WI38 (cell line): ENCODE measurements around the gene MYPN.
"Not testable (repeated sequence)": the region's sequence is repeated elsewhere in the genome, so short reads cannot be mapped to it uniquely, and the experiment has no call there.

Source experiments
- H3K4me3 ChIP-seq: 2 replicates; pipeline ENCODE4 v1.5.1; 2011; ENCODE audit warnings: low read depth, mild to moderate bottlenecking, control low read depth, low read length
- TF ChIP-seq, protein P1 (sequence below): IDR thresholded peaks from 2 replicates; pipeline ENCODE4 v1.5.1; 2012; ENCODE audit warnings: low read depth, mild to moderate bottlenecking, control low read depth, low read length

MYPN gene

DNA sequence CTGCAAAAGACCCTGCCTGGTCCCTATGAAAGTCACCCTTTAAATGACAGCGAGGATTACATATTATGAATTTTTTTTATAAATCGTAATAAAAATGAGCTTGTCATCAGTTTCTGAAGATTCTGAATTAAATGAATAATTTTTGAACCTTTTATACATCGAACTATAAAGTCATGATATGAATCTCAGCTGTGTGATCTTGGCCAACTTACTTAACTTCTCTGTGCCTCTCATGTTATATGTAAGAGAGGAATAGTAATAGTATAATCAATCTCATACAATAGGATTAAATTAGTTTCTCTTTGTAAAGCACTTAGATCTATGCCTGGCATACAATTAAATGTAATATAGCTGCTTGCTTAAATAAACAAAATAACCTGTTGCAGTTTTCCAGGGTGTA, 127.9 kb downstream of the MYPN start:
- H3K4me3 ChIP-seq: no peak overlapping the region
- TF ChIP-seq, protein P1, sequence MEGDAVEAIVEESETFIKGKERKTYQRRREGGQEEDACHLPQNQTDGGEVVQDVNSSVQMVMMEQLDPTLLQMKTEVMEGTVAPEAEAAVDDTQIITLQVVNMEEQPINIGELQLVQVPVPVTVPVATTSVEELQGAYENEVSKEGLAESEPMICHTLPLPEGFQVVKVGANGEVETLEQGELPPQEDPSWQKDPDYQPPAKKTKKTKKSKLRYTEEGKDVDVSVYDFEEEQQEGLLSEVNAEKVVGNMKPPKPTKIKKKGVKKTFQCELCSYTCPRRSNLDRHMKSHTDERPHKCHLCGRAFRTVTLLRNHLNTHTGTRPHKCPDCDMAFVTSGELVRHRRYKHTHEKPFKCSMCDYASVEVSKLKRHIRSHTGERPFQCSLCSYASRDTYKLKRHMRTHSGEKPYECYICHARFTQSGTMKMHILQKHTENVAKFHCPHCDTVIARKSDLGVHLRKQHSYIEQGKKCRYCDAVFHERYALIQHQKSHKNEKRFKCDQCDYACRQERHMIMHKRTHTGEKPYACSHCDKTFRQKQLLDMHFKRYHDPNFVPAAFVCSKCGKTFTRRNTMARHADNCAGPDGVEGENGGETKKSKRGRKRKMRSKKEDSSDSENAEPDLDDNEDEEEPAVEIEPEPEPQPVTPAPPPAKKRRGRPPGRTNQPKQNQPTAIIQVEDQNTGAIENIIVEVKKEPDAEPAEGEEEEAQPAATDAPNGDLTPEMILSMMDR: no peak

DNA sequence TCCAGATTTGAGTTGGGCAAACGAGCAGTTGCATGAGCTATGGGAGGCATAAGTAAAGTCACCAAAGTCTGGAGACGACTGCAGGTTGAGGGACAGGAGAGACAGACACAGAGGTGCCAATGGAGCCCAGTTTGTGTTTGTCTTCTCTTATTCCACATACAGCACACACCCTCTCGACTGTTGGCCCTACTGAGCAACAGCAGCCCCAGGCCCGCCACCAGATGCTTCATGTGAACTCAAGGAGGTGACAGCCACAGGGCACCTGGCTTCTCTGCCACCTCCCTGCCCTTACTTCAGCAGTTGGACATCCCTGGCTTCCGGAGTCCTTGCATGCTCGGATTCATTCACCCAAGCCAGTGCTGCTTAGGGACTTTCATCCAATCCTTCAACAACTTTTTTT, 129.1 kb downstream of the MYPN start:
- TF ChIP-seq, protein P1: no peak
- no peak overlapping the region for H3K4me3 ChIP-seq

DNA sequence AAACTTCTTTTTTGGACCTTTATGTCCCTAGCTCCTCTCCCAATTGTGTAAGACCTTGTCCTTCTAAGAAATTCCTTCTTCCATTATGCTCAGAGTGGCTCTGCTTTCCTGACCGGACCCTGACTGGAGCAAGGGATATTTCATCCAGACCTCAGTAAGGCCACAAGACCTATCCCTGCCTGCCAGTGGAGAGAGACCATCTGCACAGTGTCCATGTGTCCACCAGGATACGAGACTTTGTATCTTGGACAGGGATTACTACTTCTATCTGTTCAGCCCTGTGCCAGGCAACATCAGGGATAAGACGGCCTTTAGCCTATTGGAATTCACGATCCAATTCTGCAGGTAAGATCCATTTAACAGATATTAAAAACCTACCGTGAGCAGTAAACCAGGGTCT, 129.8 kb downstream of the MYPN start:
- TF ChIP-seq, protein P1: no peak
- H3K4me3 ChIP-seq: no peak overlapping the region

DNA sequence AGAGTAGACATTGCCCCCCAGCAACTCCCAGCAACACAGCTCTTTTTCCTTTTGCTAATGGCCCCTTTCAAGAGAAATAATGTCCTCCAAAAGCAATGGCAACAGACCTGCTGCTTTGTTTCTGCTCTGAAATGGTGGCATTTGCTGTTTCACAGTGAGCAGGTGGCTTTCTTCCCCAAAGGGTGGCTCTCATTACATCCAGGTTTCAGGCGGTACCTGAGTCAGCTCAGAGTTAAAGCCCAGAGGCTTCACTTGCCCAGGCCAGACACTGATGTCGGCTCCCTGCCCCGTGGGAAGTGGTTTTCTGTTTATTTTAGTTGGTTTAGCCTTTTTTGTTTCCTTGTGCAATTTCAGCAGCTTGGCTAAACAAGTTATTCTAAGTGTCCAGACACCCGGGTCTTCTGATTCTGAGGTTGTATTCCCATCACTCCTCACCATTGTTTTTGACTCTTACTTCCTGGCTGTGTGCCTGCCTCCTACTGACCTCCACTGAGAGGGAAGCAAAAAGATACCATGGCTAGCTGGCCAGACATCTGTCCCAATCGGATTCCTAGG, 130.4 kb downstream of the MYPN start:
- no peak overlapping the region for H3K4me3 ChIP-seq
- TF ChIP-seq, protein P1: no peak

DNA sequence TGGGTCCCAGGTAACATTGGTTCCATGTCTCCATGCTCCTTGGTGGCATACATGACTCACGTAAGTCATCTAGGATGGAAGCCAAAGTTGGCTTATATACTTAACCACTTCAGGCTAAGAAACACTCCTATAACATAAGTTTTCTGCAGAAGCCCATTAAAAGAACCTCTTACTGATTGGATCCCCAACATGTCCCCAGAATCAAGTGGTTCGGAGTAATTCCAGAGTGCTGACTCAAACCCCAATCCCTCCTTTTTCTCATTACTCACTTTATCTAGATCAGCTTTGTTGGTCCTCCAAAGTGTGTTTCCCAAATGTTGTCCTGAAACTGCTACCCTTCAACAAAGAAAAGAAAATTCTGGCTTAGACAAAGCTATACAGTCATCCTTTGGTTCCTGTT, 132.8 kb downstream of the MYPN start:
- TF ChIP-seq, protein P1: no peak
- no peak overlapping the region for H3K4me3 ChIP-seq

DNA sequence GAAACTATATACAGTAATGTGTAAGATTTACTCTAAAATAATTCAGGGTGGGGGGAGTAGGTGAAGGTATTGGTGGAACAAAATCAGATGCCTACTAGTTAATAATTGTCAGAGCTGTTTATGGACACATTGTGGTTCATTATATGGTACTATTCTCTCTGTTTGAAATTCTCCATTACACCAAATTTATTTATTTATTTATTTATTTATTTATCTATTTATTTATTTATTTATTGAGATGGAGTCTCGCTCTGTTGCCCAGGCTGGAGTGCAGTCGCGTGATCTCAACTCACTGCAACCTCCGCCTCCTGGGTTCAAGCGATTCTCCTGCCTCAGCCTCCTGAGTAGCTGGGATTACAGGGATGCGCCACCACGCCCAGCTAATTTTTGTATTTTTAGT, 137.1 kb downstream of the MYPN start:
- H3K4me3 ChIP-seq: not testable (repeated sequence)

DNA sequence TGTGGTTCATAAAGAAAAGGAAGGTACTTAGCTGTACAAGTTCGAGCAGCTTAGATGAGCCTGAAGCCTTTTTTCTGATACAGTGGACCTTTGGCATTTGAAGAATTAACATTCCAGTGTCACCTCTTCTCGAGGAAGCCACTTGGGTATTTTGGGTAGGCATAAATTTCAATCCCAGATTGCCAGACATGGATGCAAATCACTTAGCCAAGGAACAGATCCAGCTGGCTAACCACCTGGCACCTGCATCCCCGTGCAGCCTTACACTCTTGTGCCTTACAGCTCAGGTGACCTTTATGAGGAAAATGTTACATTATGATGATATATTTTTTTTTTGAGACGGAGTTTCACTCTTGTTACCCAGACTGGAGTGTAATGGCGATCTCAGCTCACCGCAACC, 138.6 kb downstream of the MYPN start:
- TF ChIP-seq, protein P1: no peak

DNA sequence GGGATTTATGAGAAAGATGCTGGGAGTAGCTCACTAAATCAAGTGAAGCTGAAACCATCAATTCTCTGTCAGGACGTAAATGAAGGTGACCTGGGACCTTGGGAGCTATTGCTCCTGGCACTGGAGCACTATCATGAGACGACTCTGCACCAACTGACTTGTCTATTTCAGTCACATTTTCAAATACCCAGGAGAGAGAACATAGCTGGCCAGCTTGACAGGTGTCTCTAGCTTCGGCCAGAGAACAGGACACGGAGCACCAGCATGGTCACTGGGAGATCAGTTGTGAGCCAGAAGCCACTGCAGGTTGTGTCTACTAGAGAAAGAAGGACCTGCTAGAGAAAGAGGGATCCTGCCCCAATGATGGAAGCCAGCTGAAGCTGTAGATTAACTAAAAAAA, 140.0 kb downstream of the MYPN start:
- TF ChIP-seq, protein P1: no peak

More for the DNA sequence above, 138.6 kb downstream of the MYPN start:
- no peak overlapping the region for H3K4me3 ChIP-seq

More for the DNA sequence above, 140.0 kb downstream of the MYPN start:
- no peak overlapping the region for H3K4me3 ChIP-seq
